DMS153 treated with DMSO at 0.1 percent for 48 hours (cell line): ENCODE data around the gene EFNB3.

Experiments
- DNase-seq: peaks from one replicate; lab custom pipeline; 2025; ENCODE audit not compliant: unreplicated experiment; lab: John Stamatoyannopoulos, UW

EFNB3 gene

DNA sequence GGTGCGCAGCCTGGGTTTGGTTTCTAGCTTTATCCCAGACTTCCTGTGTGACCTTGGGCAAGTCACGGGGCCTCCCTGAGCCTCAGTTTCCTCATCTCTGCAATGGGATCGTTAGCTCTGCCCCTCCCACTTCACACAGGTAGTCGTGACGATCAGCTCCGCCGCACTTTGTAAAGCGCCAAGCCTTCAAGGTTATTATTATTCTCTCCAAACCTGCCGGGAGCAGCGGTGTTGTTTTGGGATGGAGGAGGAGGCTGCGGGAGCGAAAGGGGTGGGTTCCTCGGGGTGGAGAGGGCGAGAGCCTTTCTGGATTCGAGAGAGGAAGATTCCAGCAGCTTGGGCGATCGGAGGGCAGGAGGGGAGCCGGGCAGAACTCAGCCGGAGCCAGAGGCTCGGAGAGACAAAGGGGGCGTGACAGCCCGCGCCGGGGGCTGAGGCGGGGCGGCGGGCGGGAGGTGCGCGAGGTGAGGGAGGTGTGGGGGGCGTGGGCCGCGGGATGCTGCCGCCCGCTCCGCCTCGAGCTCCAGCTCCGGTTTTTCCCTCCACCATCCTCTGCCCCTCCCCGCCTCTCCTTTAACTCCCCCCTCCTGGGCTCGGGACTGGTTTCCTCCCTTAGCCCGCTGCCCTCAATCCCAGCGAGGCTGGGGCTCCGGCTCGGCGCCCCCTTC lies at the start of gene EFNB3:
TSS of gene EFNB3 (plus strand) at position 602 of the 668 bp plus-strand sequence. CDS start 397 bp downstream, outside the sequence.
- DNase-seq: no peak

DNA sequence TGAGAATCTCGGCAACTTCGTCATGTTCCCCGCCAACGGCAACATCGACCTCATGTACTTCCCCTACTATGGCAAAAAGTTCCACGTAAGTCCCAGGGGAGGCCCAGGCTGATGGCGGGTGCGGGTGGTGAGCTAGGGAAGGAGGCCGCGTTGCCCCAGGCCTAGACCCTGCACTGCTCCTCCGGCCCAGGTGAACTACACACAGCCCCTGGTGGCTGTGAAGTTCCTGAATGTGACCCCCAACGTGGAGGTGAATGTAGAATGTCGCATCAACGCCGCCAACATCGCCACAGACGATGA lies 49.5 kb upstream of the EFNB3 start:
- no peak for DNase-seq

DNA sequence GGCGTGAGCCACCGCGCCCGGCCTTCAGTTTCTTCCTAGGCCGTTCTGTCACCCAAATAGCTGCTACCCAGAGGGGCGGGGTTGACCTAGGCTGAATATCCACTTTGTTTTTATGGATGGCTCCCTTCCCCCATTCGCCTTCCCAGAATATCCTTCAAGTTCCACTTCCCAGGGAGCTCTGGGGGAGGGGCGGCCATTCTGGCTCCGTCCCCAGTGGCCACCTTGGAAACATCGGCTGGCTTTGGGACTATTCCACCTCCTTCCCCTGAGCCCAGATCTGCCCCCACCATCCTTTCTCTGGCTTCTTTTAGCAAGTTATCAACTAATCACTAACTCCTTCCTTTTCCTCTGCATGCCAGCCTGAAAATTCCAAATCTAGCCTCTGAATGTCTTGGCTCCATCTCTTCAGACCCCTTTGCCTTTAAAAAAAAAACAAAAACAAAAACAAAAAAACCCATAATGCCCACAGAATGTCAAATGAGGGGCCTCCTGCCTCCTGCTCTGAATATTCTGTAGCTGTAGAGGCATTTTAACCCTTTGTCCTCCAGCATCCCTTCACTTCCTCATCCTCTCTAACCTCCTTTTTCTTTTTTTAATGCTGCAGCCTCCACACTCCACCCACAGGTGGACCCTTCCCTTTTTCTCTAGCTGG lies 47.9 kb upstream of the EFNB3 start:
- DNase-seq: no peak

DNA sequence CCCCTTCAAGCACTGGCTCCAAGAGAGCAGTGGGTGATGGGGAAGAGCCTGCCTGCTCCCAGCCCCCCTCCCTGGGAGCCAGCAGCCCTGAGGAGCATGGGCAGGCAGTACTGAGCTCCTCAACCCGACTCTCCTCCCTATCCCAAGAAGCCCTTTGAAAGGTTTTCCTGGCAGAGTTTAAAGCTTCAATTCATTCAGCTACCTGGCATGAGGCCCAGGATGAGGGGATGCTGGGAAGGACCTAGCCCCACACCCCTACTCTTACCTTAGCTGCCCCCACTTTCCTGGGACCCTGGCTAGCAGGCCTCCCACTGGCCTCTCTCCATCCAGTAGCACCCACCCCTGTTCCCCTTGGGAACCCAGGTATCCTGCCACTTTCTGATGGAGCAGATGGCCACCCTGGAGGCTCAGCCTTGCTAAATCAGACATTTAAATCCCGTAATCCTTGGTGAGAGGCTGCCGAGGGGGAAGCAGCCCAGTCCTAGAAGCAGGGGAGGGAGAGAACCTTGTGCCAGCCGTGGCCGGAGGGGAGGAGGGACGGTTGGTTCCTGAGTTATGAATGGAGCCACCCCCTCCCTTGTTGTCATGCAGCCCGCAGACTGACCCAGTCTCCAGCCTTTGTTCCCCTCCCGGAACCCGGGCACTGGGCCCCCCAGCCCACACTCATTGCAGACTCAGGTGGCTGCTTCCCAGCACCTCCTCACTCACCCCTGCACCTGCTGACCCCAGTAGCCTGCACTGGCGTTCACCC lies 37.2 kb upstream of the EFNB3 start:
- DNase-seq: no peak

GRCh38 chr17:7668482-7668881 lies 36.5 kb upstream of the EFNB3 start:
- DNase-seq: no peak

DNA sequence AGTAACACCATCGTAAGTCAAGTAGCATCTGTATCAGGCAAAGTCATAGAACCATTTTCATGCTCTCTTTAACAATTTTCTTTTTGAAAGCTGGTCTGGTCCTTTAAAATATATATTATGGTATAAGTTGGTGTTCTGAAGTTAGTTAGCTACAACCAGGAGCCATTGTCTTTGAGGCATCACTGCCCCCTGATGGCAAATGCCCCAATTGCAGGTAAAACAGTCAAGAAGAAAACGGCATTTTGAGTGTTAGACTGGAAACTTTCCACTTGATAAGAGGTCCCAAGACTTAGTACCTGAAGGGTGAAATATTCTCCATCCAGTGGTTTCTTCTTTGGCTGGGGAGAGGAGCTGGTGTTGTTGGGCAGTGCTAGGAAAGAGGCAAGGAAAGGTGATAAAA lies 31.8 kb upstream of the EFNB3 start:
- no peak for DNase-seq

GRCh38 chr17:7674934-7675333 lies 30.1 kb upstream of the EFNB3 start:
- DNase-seq: no peak

GRCh38 chr17:7676533-7676932 lies 28.5 kb upstream of the EFNB3 start:
- DNase-seq: no peak

DNA sequence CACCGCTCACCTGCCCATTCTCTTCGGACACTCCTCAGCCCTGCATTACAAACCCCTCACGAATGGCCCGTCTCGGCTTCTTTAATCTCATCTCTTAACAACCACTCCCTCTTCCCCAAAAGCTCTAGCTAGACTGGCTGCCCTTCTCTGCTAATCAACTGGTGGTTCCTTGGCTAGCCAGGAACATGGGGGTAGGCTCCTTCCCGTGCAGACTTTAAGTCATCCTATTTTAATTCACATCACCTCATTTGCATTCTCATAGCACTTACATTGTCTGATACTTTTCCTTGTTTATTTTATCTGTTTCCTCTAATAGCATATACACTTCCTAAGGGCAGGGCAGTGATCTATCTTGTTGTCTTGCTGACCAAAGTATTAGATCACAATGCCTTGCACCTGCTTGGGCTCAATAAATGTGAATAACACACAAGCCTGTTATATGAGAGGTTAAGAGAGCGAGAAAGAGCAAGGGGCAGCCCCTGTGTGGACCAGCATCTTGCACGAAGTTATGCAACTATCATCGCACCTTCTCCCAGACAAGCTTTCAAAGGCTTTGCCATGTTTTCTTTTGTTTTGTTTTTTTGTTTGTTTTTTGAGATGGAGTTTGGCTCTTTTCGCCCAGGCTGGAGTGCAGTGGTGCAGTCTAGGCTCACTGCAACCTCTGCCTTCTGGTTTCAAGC lies 27.5 kb upstream of the EFNB3 start:
- no peak for DNase-seq

DNA sequence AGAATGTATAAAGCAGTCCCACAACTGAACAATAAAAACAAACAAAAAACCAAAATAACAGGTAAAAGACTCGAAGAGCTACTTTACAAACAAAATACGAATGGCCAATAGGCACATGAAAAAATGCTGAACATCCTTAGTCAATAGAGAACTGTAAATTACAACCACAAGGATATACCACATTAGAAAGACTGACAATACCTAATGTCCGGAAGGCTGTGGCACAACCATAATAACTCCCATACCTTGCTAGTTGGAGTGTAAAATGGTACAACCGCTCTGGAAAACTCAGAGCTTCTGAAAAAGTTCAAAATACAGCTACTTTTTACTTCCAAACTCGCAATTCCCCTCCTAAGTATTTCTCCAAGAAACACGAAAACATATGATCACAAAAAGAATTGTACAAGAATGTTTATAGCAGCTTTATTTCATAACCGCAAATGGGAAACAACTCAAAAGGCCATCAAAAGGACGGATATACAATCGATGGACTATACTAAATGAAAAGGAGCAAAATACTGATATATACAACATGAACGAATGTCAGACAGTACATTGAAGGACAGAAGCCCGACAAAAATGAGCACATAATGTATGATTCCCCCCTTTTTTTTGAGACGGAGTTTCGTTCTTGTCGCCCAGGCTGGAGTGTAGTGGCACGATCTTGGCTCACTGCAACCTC lies 20.0 kb upstream of the EFNB3 start:
- DNase-seq: no peak

- DNase-seq: peak; percentile 67
Measured at GRCh38 chr17:7685533-7686221, 19.3 kb upstream of the EFNB3 start.

- DNase-seq: peak; percentile 67
Measured at GRCh38 chr17:7686222-7687071, 18.6 kb upstream of the EFNB3 start.

GRCh38 chr17:7687072-7687907 lies 17.7 kb upstream of the EFNB3 start, which contains the start of gene TP53:
Gene TP53 (minus strand): TSS chr17:7687490. CDS start chr17:7676594, 10,896 bp downstream.
- no peak for DNase-seq

DNA sequence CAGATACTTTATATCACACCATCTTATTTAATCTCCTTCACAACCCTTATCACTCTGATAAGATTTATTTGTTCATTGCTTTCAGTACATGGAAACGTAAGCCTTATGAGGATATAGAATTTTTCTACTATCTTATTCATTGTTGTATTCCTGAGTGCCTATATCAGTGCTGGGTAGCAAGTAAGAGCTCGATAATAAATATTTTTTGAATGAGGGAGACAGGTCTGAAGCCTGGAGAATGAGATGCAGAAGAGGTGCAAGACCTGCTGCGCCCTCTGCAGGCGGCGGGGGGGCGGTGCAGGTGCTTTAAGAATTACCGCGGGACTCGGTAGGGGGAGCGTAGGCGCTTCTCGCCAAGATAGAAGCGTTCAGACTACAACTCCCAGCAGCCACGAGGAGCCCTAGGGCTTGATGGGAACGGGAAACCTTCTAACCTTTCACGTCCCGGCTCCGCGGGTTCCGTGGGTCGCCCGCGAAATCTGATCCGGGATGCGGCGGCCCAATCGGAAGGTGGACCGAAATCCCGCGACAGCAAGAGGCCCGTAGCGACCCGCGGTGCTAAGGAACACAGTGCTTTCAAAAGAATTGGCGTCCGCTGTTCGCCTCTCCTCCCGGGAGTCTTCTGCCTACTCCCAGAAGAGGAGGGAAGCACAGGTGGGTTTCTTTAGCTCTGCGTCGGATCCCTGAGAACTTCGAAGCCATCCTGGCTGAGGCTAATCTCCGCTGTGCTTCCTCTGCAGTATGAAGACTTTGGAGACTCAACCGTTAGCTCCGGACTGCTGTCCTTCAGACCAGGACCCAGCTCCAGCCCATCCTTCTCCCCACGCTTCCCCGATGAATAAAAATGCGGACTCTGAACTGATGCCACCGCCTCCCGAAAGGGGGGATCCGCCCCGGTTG lies 16.8 kb upstream of the EFNB3 start, which contains the start of gene WRAP53:
TSS of gene WRAP53 (plus strand) at position 570 of the 900 bp plus-strand sequence. CDS start at position 742, 172 bp downstream.
- DNase-seq: peak; percentile 74

GRCh38 chr17:7688808-7689316 lies 16.1 kb upstream of the EFNB3 start:
- no peak for DNase-seq

- DNase-seq: no peak
Measured at GRCh38 chr17:7695586-7695985, 9.4 kb upstream of the EFNB3 start.
